ENCODE results near the gene PTPRD.

PTPRD gene

DNA sequence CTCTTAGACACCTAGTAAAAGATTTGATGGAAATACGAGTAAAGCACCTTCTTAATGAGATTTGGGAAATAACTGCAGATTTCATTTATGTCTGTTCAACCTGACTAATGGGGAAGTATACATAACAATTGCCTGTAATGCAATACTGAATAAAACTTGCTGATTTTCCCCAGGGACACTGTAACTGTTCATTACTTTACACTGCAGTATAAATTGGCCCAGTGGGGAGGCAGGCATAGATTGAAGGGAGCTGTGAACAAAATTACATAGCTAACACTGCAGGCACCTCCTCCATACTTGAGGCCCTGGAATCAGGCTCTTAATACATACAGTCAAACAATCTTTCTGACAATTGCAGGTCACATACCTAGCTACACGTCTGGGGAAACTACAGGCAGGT, 216.2 kb downstream of the PTPRD start:
- Histone ChIP-seq H3K36me3 (ENCODE audit: control insufficient read depth in 2 of 2, insufficient read depth in 1 of 2, low read length in 2 of 2) (no peaks in the 10 kb centered on the region), H3K9me3 (ENCODE audit: control insufficient read depth, insufficient read depth, low read depth, low read length) (no peaks in the 10 kb centered on the region), H3K27ac (ENCODE audit: extremely low read depth, low read depth, low read length) (no peak overlapping the region), H3K4me1 (ENCODE audit: control insufficient read depth, insufficient read depth, low read length) (no peaks in the 10 kb centered on the region), H3K4me3 (ENCODE audit: low read depth, low read length) (no peak overlapping the region)
- TF ChIP-seq, protein P1, sequence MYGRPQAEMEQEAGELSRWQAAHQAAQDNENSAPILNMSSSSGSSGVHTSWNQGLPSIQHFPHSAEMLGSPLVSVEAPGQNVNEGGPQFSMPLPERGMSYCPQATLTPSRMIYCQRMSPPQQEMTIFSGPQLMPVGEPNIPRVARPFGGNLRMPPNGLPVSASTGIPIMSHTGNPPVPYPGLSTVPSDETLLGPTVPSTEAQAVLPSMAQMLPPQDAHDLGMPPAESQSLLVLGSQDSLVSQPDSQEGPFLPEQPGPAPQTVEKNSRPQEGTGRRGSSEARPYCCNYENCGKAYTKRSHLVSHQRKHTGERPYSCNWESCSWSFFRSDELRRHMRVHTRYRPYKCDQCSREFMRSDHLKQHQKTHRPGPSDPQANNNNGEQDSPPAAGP (tag by site-specific recombination; IDR thresholded peaks at IDR 0.05): no peak
- TF ChIP-seq GFI1B (tag by site-specific recombination; IDR thresholded peaks at IDR 0.05): no peak
- ChIA-PET POLR2A (no interaction called here), CTCF (interaction anchor here (0.6 kb wide), 1 partner anchor 21 kb away, joined by 3 read pairs; no protein-coding TSS in a partner anchor)

DNA sequence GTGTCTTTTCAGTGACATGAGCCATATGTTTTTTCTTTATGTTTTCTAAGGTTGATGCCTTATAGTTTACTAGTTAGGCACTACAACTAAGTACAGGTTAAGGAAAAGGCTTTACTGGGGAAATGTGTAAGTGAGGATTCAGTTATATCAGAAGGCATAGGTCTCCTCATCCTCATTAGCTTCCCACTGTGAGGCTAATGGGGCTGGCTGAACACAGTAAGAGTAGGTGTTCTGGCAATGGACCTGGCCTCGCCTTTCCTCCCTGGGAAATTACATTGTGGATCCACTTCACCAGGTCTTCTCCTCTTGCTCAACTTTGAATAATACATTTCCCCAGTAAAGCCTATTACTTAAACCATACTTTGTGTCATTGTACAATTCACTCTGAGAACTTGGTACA, 225.5 kb downstream of the PTPRD start:
- TF ChIP-seq ZNF121 (tag by site-specific recombination; IDR thresholded peaks at IDR 0.05) (no peak), ZNF501 (tag by site-specific recombination; IDR thresholded peaks at IDR 0.05) (no peak), KLF16 (tag by site-specific recombination; IDR thresholded peaks at IDR 0.05) (no peak), ZNF248 (tag by site-specific recombination; IDR thresholded peaks at IDR 0.05) (no peak), ZNF843 (tag by site-specific recombination; IDR thresholded peaks at IDR 0.05) (no peak), ZNF416 (tag by site-specific recombination; IDR thresholded peaks at IDR 0.05) (no peak), SCRT2 (tag by site-specific recombination; IDR thresholded peaks at IDR 0.05) (no peak), ZNF623 (tag by site-specific recombination; IDR thresholded peaks at IDR 0.05) (no peak), KLF9 (tag by site-specific recombination; IDR thresholded peaks at IDR 0.05; ENCODE audit: low read depth) (no peak), ZNF596 (tag by site-specific recombination; IDR thresholded peaks at IDR 0.05) (no peak), ZNF548 (tag by site-specific recombination; IDR thresholded peaks at IDR 0.05) (no peak), ZEB2 (tag by site-specific recombination; IDR thresholded peaks at IDR 0.05) (no peak), MZF1 (tag by site-specific recombination; IDR thresholded peaks at IDR 0.05; ENCODE audit: borderline replicate concordance) (no peak)
- TF ChIP-seq, protein P2, sequence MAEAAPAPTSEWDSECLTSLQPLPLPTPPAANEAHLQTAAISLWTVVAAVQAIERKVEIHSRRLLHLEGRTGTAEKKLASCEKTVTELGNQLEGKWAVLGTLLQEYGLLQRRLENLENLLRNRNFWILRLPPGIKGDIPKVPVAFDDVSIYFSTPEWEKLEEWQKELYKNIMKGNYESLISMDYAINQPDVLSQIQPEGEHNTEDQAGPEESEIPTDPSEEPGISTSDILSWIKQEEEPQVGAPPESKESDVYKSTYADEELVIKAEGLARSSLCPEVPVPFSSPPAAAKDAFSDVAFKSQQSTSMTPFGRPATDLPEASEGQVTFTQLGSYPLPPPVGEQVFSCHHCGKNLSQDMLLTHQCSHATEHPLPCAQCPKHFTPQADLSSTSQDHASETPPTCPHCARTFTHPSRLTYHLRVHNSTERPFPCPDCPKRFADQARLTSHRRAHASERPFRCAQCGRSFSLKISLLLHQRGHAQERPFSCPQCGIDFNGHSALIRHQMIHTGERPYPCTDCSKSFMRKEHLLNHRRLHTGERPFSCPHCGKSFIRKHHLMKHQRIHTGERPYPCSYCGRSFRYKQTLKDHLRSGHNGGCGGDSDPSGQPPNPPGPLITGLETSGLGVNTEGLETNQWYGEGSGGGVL (tag by site-specific recombination; IDR thresholded peaks at IDR 0.05): no peak
- TF ChIP-seq, protein P3, sequence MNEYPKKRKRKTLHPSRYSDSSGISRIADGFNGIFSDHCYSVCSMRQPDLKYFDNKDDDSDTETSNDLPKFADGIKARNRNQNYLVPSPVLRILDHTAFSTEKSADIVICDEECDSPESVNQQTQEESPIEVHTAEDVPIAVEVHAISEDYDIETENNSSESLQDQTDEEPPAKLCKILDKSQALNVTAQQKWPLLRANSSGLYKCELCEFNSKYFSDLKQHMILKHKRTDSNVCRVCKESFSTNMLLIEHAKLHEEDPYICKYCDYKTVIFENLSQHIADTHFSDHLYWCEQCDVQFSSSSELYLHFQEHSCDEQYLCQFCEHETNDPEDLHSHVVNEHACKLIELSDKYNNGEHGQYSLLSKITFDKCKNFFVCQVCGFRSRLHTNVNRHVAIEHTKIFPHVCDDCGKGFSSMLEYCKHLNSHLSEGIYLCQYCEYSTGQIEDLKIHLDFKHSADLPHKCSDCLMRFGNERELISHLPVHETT (tag by site-specific recombination; IDR thresholded peaks at IDR 0.05): no peak
- Histone ChIP-seq H3K27ac (ENCODE audit: extremely low read depth, low read depth, low read length) (no peak overlapping the region), H3K9me3 (ENCODE audit: control insufficient read depth, insufficient read depth, low read depth, low read length) (no peaks in the 10 kb centered on the region), H3K4me3 (ENCODE audit: low read depth, low read length) (no peak overlapping the region), H3K36me3 (ENCODE audit: control insufficient read depth in 2 of 2, insufficient read depth in 1 of 2, low read length in 2 of 2) (no peaks in the 10 kb centered on the region), H3K4me1 (ENCODE audit: control insufficient read depth, insufficient read depth, low read length) (no peaks in the 10 kb centered on the region)
- ChIA-PET POLR2A (no interaction called here), CTCF (no interaction called here)

DNA sequence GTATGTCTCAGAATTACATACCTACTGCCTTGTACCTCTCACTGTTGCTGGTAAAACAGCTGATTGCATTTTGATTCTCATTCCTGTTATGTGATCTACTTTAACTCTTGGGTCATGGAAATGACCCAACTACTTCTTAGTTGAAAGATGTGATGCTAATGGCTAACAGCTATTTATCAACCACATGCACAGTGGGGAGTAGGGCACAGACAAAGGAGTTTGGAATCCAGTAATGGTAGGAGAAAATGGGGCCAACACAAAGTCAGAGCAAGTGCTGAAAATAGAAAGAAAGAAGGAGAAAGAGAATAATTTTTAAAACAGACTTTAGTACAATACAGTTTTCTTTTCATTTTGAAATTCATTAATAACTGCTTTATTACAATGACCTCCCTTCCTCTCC, 241.0 kb downstream of the PTPRD start:
- Histone ChIP-seq H3K4me1 (ENCODE audit: control insufficient read depth, insufficient read depth, low read length) (no peaks in the 10 kb centered on the region), H3K36me3 (ENCODE audit: control insufficient read depth in 2 of 2, insufficient read depth in 1 of 2, low read length in 2 of 2) (no peaks in the 10 kb centered on the region), H3K27ac (ENCODE audit: extremely low read depth, low read depth, low read length) (no peak overlapping the region), H3K4me3 (ENCODE audit: low read depth, low read length) (no peak overlapping the region), H3K9me3 (ENCODE audit: control insufficient read depth, insufficient read depth, low read depth, low read length) (no peaks in the 10 kb centered on the region)
- TF ChIP-seq, protein P4, sequence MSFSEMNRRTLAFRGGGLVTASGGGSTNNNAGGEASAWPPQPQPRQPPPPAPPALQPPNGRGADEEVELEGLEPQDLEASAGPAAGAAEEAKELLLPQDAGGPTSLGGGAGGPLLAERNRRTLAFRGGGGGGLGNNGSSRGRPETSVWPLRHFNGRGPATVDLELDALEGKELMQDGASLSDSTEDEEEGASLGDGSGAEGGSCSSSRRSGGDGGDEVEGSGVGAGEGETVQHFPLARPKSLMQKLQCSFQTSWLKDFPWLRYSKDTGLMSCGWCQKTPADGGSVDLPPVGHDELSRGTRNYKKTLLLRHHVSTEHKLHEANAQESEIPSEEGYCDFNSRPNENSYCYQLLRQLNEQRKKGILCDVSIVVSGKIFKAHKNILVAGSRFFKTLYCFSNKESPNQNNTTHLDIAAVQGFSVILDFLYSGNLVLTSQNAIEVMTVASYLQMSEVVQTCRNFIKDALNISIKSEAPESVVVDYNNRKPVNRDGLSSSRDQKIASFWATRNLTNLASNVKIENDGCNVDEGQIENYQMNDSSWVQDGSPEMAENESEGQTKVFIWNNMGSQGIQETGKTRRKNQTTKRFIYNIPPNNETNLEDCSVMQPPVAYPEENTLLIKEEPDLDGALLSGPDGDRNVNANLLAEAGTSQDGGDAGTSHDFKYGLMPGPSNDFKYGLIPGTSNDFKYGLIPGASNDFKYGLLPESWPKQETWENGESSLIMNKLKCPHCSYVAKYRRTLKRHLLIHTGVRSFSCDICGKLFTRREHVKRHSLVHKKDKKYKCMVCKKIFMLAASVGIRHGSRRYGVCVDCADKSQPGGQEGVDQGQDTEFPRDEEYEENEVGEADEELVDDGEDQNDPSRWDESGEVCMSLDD (tag by site-specific recombination; IDR thresholded peaks at IDR 0.05): no peak
- TF ChIP-seq, protein P5, sequence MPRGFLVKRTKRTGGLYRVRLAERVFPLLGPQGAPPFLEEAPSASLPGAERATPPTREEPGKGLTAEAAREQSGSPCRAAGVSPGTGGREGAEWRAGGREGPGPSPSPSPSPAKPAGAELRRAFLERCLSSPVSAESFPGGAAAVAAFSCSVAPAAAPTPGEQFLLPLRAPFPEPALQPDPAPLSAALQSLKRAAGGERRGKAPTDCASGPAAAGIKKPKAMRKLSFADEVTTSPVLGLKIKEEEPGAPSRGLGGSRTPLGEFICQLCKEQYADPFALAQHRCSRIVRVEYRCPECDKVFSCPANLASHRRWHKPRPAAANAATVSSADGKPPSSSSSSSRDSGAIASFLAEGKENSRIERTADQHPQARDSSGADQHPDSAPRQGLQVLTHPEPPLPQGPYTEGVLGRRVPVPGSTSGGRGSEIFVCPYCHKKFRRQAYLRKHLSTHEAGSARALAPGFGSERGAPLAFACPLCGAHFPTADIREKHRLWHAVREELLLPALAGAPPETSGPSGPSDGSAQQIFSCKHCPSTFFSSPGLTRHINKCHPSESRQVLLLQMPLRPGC (tag by site-specific recombination; IDR thresholded peaks at IDR 0.05): no peak
- no peak for TF ChIP-seq ZNF549 (tag by site-specific recombination; IDR thresholded peaks at IDR 0.05)
- no peak for TF ChIP-seq SP2 (tag by site-specific recombination; IDR thresholded peaks at IDR 0.05)
- no peak for TF ChIP-seq SP3 (tag by site-specific recombination; IDR thresholded peaks at IDR 0.05)
- no peak for TF ChIP-seq WT1 (tag by site-specific recombination; IDR thresholded peaks at IDR 0.05)
- no peak for TF ChIP-seq ZNF324 (tag by site-specific recombination; IDR thresholded peaks at IDR 0.05)
- ChIA-PET POLR2A (no interaction called here), CTCF (no interaction called here)
